Transverse colon (tissue), 4 donors: ENCODE results near the gene MYO5B. TPM values are rescaled to one million over a fixed set of nuclear protein-coding genes. Genes with fewer than 3 reads are reported as not detected.

Experiments used
- DNase-seq: peaks from one replicate; pipeline ENCODE4 v3.0.0-alpha.2; 2019
- H3K27ac ChIP-seq, 4 donors: fragments of 200-600 bp; sonication (generic); 2 replicates each; pipeline ENCODE4 v1.5.1; 2016 to 2018; ENCODE audit warnings: inconsistent platforms in 4 of 4
- H3K27me3 ChIP-seq: fragments of 200-600 bp; sonication (generic); 2 replicates; pipeline ENCODE4 v1.5.1; 2017; ENCODE audit warnings: inconsistent platforms
- H3K36me3 ChIP-seq, 4 donors: fragments of 200-600 bp; sonication (generic); 2 replicates each; pipeline ENCODE4 v1.5.1; 2017 to 2019; ENCODE audit warnings: inconsistent platforms in 4 of 4
- H3K4me1 ChIP-seq, 4 donors: fragments of 200-600 bp; sonication (generic); 2 replicates each; pipeline ENCODE4 v1.5.1; 2017 to 2020; ENCODE audit warnings: inconsistent platforms in 4 of 4
- H3K4me3 ChIP-seq, 4 donors: fragments of 200-600 bp; sonication (generic); 1 replicate in 1 of 4; 2 replicates in 3 of 4; pipeline versions ENCODE4 v1.5.1 to v1.6.1; 2017 to 2019; ENCODE audit warnings: inconsistent platforms in 4 of 4
- H3K9me3 ChIP-seq, 2 donors: fragments of 200-600 bp; sonication (generic); 2 replicates each; pipeline ENCODE4 v1.5.1; 2017 to 2019; ENCODE audit warnings: inconsistent platforms in 2 of 2
- EP300 ChIP-seq: sonication (generic); formaldehyde crosslinking; IDR thresholded peaks from one replicate; pipeline ENCODE4 v1.6.1; 2017; ENCODE audit warnings: antibody characterized with exemption, low read depth
- POLR2A ChIP-seq: fragments of 450-650 bp; IDR thresholded peaks from one replicate; pipeline ENCODE4 v1.6.1; 2016; ENCODE audit warnings: antibody characterized with exemption, mild to moderate bottlenecking, moderate library complexity
- POLR2AphosphoS5 ChIP-seq, 3 donors: sonication (generic); formaldehyde crosslinking; IDR thresholded peaks; one replicate each; pipeline ENCODE4 v1.6.1; 2016; ENCODE audit warnings: antibody characterized with exemption in 3 of 3
- WGBS, 2 donors: methylation state at CpG; one replicate each; pipeline ENCODE4 v1.1.5; 2018; ENCODE audit warnings: low coverage in 1 of 2; 5-methylcytosine and 5-hydroxymethylcytosine counted together
- in situ Hi-C, 4 donors: fragments of 200-750 bp; cut with MboI; loops; one replicate each; pipeline versions ENCODE4 v1.15.0 to v1.15.1; 2017; ENCODE audit warnings: low sequenced_read_pairs in 3 of 4, low pct_ligation_motif_present in 1 of 4, low pct_unique_long_range_greater_than_20kb in 1 of 4
- intact Hi-C: fragments of 100-400 bp; cut with DNase I; formaldehyde crosslinking; loops from one replicate; pipeline ENCODE4 v1.15.1; 2023; ENCODE audit warnings: low total_unique reads
- total RNA-seq, 4 donors: library from RNA; depleted of rRNA; stranded (reverse); fragments of >200 nt; gene quantifications; one replicate each; pipeline ENCODE4 v1.1.0, GENCODE V29; 2016
- TF ChIP-seq, protein P1 (sequence below), 5 experiments: fragments of 200-600 bp in 3 of 5; fragments of 450-650 bp in 2 of 5; sonication (generic) in 3 of 5; IDR thresholded peaks; 1 replicate in 2 of 5; 2 replicates in 3 of 5; pipeline ENCODE4 v1.5.1; 2016 to 2017; ENCODE audit warnings: antibody characterized with exemption in 5 of 5, inconsistent platforms in 3 of 5, mild to moderate bottlenecking in 2 of 5, moderate library complexity in 1 of 5

The MYO5B gene
- total RNA-seq, 4 donors from 2014 or later = 96.7 to 144 (median 114) TPM

DNA sequence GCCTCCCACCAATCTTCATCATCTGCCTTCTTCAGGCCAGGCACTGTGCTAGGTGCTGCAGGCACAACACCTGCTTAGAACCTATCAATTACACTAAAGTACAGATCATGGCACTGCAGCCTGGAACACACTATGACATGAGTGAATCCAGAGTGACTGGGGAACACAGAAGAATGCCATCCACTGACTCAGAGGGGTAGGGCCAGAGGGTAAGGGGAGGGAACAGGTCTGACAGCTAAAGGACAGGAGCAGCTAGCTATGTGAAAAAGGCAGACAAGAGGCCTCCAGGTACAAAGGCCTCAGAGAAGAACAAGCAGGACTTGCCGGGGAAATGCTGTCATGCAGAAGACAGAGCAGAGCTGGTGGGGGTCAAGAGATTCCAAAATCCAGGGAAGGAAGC, 328.3 kb downstream of the MYO5B start:
- Histone ChIP-seq H3K36me3 (no peaks in the 10 kb centered on the region), H3K4me1 (no peaks in the 10 kb centered on the region), H3K4me3 (no peak overlapping the region), H3K27me3 (no peaks in the 10 kb centered on the region), H3K9me3 (no peaks in the 10 kb centered on the region), H3K27ac (no peak overlapping the region)
- 95 to 100% methylated on average over 1 of the region's 1 CpG for WGBS, 2 donors
- TF ChIP-seq POLR2A (no peak), POLR2AphosphoS5 (IDR thresholded peaks at IDR 0.05) (no peak), EP300 (no peak)
- TF ChIP-seq, protein P1, sequence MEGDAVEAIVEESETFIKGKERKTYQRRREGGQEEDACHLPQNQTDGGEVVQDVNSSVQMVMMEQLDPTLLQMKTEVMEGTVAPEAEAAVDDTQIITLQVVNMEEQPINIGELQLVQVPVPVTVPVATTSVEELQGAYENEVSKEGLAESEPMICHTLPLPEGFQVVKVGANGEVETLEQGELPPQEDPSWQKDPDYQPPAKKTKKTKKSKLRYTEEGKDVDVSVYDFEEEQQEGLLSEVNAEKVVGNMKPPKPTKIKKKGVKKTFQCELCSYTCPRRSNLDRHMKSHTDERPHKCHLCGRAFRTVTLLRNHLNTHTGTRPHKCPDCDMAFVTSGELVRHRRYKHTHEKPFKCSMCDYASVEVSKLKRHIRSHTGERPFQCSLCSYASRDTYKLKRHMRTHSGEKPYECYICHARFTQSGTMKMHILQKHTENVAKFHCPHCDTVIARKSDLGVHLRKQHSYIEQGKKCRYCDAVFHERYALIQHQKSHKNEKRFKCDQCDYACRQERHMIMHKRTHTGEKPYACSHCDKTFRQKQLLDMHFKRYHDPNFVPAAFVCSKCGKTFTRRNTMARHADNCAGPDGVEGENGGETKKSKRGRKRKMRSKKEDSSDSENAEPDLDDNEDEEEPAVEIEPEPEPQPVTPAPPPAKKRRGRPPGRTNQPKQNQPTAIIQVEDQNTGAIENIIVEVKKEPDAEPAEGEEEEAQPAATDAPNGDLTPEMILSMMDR (IDR thresholded peaks at IDR 0.05) = no peak
- in situ Hi-C loops (loop anchor here in 2 of 4 donors (10.0 to 25.0 kb wide), 2 partner anchors 354 to 362 kb away; no protein-coding TSS in a partner anchor), intact Hi-C loops (no loop called here)
- DNase-seq = no peak

DNA sequence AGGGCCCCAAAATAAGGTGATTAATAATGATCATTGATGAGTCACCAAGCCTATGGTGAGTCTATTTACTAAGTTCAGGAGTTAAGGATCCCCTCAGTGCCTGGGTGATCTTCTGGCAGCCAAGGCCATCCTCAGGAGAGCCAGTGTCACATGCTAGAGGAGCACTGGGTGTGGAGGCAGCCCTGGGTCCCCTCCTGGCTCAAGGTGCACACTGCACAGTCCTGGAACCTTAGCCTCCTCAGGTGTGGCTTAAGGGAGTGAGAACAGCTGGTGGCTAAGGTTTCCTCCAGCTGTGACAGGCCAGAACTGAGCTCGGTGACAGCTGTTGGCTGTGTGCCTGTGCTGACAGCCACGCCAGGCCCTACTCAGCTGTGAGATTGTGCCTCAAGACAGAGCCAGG, 329.5 kb downstream of the MYO5B start:
- Histone ChIP-seq H3K4me1 (peaks cover 0 to 6% (median 0%) of the 10 kb centered on the region in 4 donors), H3K27ac (no peak overlapping the region), H3K27me3 (no peaks in the 10 kb centered on the region), H3K4me3 (no peak overlapping the region), H3K36me3 (no peaks in the 10 kb centered on the region), H3K9me3 (no peaks in the 10 kb centered on the region)
- TF ChIP-seq, protein P1 (IDR thresholded peaks at IDR 0.05) = peak in 1 of 5 experiments; percentile 40
- TF ChIP-seq EP300 (no peak), POLR2AphosphoS5 (IDR thresholded peaks at IDR 0.05) (peak in 2 of 3 donors; percentile 37 to 71)
- 25% methylated on average over 2 of the region's 2 CpGs; no CpG with 5 or more reads in 1 of the 2 donors for WGBS, 2 donors
- in situ Hi-C loops (loop anchor here in 2 of 4 donors (10.0 to 25.0 kb wide), 2 partner anchors 353 to 361 kb away; no protein-coding TSS in a partner anchor), intact Hi-C loops (no loop called here)
- peak; percentile 41 for DNase-seq

GRCh38 chr18:49863769-49864621, 331.0 kb downstream of the MYO5B start:
- intact Hi-C loops (no loop called here), in situ Hi-C loops (loop anchor here in 2 of 4 donors (10.0 to 25.0 kb wide), 2 partner anchors 352 to 359 kb away; no protein-coding TSS in a partner anchor)
- Histone ChIP-seq H3K27ac (no peak overlapping the region), H3K36me3 (no peaks in the 10 kb centered on the region), H3K9me3 (no peaks in the 10 kb centered on the region), H3K27me3 (no peaks in the 10 kb centered on the region), H3K4me3 (no peak overlapping the region), H3K4me1 (peaks cover 3 to 17% (median 9%) of the 10 kb centered on the region in 4 donors)
- TF ChIP-seq POLR2AphosphoS5 (IDR thresholded peaks at IDR 0.05) = no peak
- TF ChIP-seq EP300 = no peak
- TF ChIP-seq, protein P1 (IDR thresholded peaks at IDR 0.05) = no peak
- no peak for TF ChIP-seq POLR2A
- 42 to 94% methylated on average over 2 to 23 of the region's 26 CpGs for WGBS, 2 donors
- no peak for DNase-seq

DNA sequence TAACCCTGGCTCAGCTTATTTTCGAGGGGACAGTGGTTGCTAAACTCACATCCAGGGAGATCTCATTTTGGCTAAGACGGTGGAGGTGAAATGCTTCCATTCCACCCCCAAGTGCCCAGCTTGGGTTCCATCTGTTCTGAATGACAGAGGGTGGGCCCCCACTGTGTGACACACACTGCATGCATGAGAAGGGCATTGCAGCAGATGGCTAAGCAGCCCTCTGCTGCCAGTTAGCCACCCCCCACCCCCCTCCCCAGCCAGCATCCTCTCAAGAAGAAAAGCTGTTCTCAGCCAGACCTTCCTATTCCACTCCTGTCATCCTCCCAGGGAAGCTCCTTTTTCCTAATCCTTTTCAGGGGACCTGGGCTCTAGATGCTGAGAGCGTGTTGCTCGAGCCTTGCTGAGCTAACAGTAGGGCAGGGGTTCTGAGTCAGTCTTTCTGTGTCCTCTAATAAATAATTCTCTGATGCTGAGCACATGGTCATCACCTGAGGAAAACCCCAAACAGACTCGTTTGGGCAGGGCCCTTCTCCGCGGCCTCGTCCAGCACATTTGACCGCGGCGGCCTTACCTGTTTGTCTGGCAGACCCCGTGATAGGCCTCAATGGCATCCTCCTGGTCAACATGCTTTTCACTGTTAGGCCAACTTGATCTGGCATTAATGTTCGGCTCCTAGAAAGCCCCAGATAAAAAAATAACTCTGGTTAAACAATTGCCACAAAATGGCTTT, 332.1 kb downstream of the MYO5B start:
- intact Hi-C loops = no loop called here
- in situ Hi-C loops = loop anchor here in 2 of 4 donors (10.0 to 25.0 kb wide), 2 partner anchors 351 to 358 kb away; no protein-coding TSS in a partner anchor
- WGBS, 2 donors = 90 to 92% methylated on average over 6 to 12 of the region's 13 CpGs

More for the DNA sequence above, 332.1 kb downstream of the MYO5B start:
- Histone ChIP-seq H3K9me3 (no peaks in the 10 kb centered on the region), H3K27me3 (no peaks in the 10 kb centered on the region), H3K4me3 (no peak overlapping the region), H3K36me3 (no peaks in the 10 kb centered on the region), H3K4me1 (peaks cover 3 to 26% (median 15%) of the 10 kb centered on the region in 4 donors), H3K27ac (no peak overlapping the region)
- TF ChIP-seq EP300 (no peak), POLR2A (no peak), POLR2AphosphoS5 (IDR thresholded peaks at IDR 0.05) (no peak)
- TF ChIP-seq, protein P1 (IDR thresholded peaks at IDR 0.05) = no peak
- no peak for DNase-seq
